ENCODE measurements around the gene RUNX3. TPM values are rescaled to one million over a fixed set of nuclear protein-coding genes. Genes with fewer than 3 reads are reported as not detected.

Gene RUNX3
- total and polyA plus RNA-seq, 4 donors = 1.7 to 9.0 (median 4.5) TPM

DNA sequence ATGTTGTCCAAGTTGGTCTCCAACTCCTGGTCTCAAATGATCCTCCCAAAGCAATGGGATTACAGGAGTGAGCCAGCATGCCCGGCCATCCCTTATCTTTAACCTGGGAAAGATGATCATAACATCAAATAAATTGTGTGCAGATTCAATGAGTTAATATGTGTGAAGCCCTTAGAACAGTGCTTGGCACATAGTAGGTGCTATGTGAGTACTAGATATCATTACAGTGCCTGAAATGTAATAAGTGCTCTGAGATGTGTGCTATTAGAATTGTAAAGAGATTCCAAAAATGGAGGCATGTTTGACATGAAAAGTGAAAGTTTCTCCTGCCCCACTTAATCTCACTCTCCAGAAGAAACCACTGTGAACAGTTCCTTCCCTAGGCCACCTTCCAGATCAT lies 71.8 kb downstream of the RUNX3 start:
- H3K4me3 ChIP-seq = no peak overlapping the region
- no peaks in the 10 kb centered on the region for H3K9me3 ChIP-seq (ENCODE audit: control insufficient read depth in 4 of 4, insufficient read depth in 3 of 4, low read length in 3 of 4)
- no peaks in the 10 kb centered on the region for H3K36me3 ChIP-seq (ENCODE audit: control insufficient read depth in 4 of 4, insufficient read depth in 4 of 4, low read length in 4 of 4)
- peaks cover 0 to 18% (median 5%) of the 10 kb centered on the region in 5 donors for H3K4me1 ChIP-seq (ENCODE audit: control insufficient read depth in 5 of 5, insufficient read depth in 5 of 5, low read length in 5 of 5)
- TF ChIP-seq, protein P1, sequence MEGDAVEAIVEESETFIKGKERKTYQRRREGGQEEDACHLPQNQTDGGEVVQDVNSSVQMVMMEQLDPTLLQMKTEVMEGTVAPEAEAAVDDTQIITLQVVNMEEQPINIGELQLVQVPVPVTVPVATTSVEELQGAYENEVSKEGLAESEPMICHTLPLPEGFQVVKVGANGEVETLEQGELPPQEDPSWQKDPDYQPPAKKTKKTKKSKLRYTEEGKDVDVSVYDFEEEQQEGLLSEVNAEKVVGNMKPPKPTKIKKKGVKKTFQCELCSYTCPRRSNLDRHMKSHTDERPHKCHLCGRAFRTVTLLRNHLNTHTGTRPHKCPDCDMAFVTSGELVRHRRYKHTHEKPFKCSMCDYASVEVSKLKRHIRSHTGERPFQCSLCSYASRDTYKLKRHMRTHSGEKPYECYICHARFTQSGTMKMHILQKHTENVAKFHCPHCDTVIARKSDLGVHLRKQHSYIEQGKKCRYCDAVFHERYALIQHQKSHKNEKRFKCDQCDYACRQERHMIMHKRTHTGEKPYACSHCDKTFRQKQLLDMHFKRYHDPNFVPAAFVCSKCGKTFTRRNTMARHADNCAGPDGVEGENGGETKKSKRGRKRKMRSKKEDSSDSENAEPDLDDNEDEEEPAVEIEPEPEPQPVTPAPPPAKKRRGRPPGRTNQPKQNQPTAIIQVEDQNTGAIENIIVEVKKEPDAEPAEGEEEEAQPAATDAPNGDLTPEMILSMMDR (IDR thresholded peaks at IDR 0.05; ENCODE audit: control extremely low read depth, extremely low read depth) = no peak
- H3K27me3 ChIP-seq (ENCODE audit: control insufficient read depth in 3 of 3, insufficient read depth in 3 of 3, low read length in 2 of 3) = no peaks in the 10 kb centered on the region
- no peak for ATAC-seq (ENCODE audit: insufficient read depth, low FRiP score)
- DNase-seq = no peak
- no peak overlapping the region for H3K27ac ChIP-seq (ENCODE audit: low read depth in 1 of 2, low read length in 1 of 2)
- 89 to 94% methylated on average over 1 of the region's 1 CpG for WGBS, 2 donors
- H3K9ac ChIP-seq (ENCODE audit: insufficient read depth in 1 of 2, low read length in 2 of 2) = no peak overlapping the region

GRCh38 chr1:24857507-24858133 lies 72.5 kb downstream of the RUNX3 start:
- Histone ChIP-seq H3K36me3 (ENCODE audit: control insufficient read depth in 4 of 4, insufficient read depth in 4 of 4, low read length in 4 of 4) (no peaks in the 10 kb centered on the region), H3K9ac (ENCODE audit: insufficient read depth in 1 of 2, low read length in 2 of 2) (no peak overlapping the region), H3K4me3 (no peak overlapping the region), H3K9me3 (ENCODE audit: control insufficient read depth in 4 of 4, insufficient read depth in 3 of 4, low read length in 3 of 4) (no peaks in the 10 kb centered on the region), H3K27me3 (ENCODE audit: control insufficient read depth in 3 of 3, insufficient read depth in 3 of 3, low read length in 2 of 3) (no peaks in the 10 kb centered on the region), H3K27ac (ENCODE audit: low read depth in 1 of 2, low read length in 1 of 2) (no peak overlapping the region), H3K4me1 (ENCODE audit: control insufficient read depth in 5 of 5, insufficient read depth in 5 of 5, low read length in 5 of 5) (peaks cover 0 to 21% (median 4%) of the 10 kb centered on the region in 5 donors)
- TF ChIP-seq, protein P1 (IDR thresholded peaks at IDR 0.05; ENCODE audit: control extremely low read depth, extremely low read depth) = no peak
- ATAC-seq (ENCODE audit: insufficient read depth, low FRiP score) (no peak), DNase-seq (no peak)
- WGBS, 2 donors = 80 to 92% methylated on average over 6 of the region's 6 CpGs

- Histone ChIP-seq H3K9me3 (ENCODE audit: control insufficient read depth in 4 of 4, insufficient read depth in 3 of 4, low read length in 3 of 4) (no peaks in the 10 kb centered on the region), H3K36me3 (ENCODE audit: control insufficient read depth in 4 of 4, insufficient read depth in 4 of 4, low read length in 4 of 4) (no peaks in the 10 kb centered on the region), H3K27ac (ENCODE audit: low read depth in 1 of 2, low read length in 1 of 2) (no peak overlapping the region), H3K4me1 (ENCODE audit: control insufficient read depth in 5 of 5, insufficient read depth in 5 of 5, low read length in 5 of 5) (peaks cover 0 to 16% (median 2%) of the 10 kb centered on the region in 5 donors), H3K27me3 (ENCODE audit: control insufficient read depth in 3 of 3, insufficient read depth in 3 of 3, low read length in 2 of 3) (no peaks in the 10 kb centered on the region), H3K4me3 (no peak overlapping the region), H3K9ac (ENCODE audit: insufficient read depth in 1 of 2, low read length in 2 of 2) (no peak overlapping the region)
- TF ChIP-seq, protein P1 (IDR thresholded peaks at IDR 0.05; ENCODE audit: control extremely low read depth, extremely low read depth) = no peak
- ATAC-seq (ENCODE audit: insufficient read depth, low FRiP score) (no peak), DNase-seq (no peak)
- WGBS, 2 donors = 79 to 82% methylated on average over 16 of the region's 16 CpGs
These were observed 73.1 kb downstream of the RUNX3 start for GRCh38 chr1:24856787-24857506.
